Kidney glomerular epithelial cell (primary cell): ENCODE data around the gene GPAT3.
"Not testable (repeated sequence)": the region's sequence is repeated elsewhere in the genome, so short reads cannot be mapped to it uniquely, and the experiment has no call there.

Experiments used
- DNase-seq: peaks from one replicate; lab custom pipeline; 2025; lab: John Stamatoyannopoulos, UW

The GPAT3 gene

DNA sequence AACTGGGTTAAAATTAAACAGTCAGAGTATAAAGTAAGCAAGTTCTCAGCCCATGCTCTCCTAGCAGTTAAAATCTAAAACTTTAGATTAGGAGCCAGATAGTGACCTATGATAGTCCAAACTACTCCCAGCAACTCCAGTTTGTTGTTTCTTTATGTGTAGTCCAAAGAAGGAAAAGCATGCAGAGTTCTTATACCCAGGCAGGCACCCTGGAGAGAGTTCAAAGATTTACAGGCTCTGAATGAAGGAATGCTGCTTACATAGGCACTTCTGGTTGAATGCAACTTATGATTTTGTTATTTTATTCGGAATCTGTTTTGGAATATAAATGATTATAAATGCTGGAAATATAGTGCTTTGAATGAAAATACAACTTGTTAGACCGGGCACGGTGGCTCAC lies 67.2 kb downstream of the GPAT3 start:
- no peak for DNase-seq

DNA sequence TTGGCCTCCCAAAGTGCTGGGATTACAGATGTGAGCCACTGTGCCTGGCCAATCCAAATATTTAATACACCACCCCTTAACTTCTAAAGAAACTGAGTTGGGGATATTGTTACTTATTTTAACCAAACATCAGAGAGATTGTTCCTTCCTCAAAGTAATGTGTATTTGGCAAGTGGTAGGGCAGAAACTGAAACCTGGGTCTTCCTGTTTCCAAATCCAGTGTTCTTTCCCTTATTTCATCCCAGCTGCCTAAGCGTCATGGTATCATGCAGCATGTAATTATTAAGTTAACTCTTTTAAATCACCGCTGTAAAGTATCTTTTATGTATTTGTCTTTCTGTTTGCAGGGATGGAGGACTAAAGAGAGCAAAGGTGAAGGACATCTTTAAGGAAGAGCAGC lies 68.4 kb downstream of the GPAT3 start:
- DNase-seq = no peak

DNA sequence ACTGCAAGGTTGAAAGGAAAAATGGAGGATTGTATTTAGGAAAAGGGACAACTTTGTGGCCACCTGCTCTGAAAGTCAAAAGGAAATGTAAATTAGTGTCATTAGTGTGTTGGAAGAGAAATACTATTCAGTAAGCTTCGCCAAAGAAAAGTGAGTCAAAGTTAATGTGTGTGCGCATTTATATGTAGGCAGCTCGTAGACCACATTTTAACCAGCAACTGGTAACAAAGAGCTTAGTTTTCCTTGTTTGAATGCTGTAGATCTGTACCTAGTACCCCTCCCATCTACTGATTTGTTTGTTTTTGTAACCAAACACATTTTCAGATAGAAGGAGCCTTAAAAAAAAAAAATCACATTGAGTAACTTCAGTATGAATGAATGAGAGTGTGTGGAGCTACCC lies 69.3 kb downstream of the GPAT3 start:
- DNase-seq = no peak

DNA sequence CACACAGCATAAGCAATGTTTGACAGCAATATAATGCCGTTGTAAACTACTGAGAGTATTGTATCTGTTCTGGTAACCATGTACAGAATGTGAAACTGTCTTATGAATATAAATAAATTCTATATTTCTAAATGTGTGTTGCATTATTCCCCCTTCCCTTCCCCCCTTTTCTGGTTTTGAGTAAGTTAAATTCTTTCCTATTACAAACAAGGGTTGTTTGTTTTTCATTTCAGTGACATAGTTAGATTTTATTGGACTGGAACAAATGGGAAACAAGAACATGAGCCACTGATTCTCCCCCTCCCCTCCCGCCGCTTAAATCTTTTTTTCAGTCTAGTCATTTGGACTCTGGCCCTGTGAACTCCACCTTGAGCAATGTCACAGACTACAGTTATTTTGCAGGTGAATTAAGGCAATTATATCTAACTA lies 69.8 kb downstream of the GPAT3 start:
- peak; percentile 58 for DNase-seq

GRCh38 chr4:83606460-83606859 lies 70.6 kb downstream of the GPAT3 start:
- DNase-seq = no peak

DNA sequence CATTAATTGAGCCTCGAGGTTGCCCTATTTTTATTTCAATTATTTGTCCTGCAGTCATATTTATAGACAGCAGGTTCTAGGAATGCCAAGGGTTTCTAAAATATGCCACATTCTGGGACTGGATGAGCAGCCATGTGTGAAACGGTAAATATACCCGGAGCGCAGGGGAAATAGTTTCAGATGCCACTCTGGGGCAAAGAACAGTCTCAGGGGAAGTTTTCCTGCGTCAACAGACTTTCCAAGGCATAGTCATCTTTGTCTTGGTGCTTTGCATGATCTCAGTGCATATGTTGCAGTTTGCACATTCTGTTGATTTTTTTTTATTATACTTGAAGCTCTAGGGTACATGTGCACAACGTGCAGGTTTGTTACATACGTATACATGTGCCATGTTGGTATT lies 71.0 kb downstream of the GPAT3 start:
- DNase-seq = peak; percentile 77

DNA sequence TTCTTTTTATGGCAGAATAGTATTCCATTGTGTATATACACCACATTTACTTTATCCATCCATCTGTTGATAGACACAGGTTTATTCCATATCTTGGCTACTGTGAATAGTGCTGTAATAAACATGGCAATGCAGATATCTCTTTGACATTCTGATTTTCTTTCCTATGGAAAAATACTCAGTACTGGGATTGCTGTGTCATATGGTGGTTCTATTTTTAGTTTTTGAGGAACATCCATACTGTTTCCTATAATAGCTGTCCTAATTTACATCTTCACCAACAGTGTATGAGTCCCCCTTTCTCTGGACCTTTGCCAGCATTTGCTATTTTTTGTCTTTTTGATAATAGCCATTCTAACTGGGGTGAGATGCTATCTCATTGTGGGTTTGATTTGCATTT lies 73.5 kb downstream of the GPAT3 start:
- DNase-seq = no peak

DNA sequence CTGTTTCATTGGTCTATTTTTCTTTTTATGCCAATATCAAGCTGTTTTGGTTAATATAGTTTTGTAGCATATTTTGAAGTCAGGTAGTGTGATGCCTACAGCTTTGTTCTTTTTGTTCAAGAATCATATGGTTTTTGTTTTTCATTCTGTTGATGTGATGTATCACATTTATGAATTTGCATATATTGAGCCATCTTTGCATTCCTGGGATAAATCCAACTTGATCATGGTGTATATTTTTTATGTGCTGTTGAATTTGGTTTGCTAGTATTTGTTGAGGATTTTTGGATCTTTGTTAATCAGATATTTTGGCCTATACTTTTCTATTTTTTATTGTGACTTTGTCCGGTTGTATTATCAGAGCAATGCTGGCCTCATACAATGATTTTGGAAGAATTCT lies 74.8 kb downstream of the GPAT3 start:
- DNase-seq = no peak

GRCh38 chr4:83613023-83613422 lies 77.1 kb downstream of the GPAT3 start:
- no peak for DNase-seq

DNA sequence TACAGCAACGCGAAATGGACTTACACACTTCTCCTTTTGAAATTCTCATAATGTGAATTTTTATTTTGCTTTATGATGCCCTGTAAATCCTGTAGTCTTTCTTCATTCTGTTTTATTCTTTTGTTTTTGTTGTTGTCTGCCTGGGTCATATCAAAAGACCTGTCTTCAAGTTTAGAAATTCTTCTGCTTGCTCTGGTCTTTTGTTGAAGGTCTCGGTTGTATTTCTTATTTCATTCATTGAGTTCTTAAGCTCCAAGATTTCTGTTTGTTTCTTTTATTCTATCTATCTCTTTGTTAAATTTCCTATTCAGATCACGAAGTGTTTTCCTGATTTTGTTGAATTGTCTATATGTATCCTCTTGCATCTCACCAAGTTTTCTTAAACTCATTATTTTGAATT lies 78.1 kb downstream of the GPAT3 start:
- no peak for DNase-seq

GRCh38 chr4:83616252-83616651 lies 80.3 kb downstream of the GPAT3 start:
- DNase-seq = no peak

- no peak for DNase-seq
Observed at GRCh38 chr4:83617371-83618035, 81.6 kb downstream of the GPAT3 start.

- peak; percentile 69 for DNase-seq
Observed at GRCh38 chr4:83618431-83618830, 82.5 kb downstream of the GPAT3 start.

DNA sequence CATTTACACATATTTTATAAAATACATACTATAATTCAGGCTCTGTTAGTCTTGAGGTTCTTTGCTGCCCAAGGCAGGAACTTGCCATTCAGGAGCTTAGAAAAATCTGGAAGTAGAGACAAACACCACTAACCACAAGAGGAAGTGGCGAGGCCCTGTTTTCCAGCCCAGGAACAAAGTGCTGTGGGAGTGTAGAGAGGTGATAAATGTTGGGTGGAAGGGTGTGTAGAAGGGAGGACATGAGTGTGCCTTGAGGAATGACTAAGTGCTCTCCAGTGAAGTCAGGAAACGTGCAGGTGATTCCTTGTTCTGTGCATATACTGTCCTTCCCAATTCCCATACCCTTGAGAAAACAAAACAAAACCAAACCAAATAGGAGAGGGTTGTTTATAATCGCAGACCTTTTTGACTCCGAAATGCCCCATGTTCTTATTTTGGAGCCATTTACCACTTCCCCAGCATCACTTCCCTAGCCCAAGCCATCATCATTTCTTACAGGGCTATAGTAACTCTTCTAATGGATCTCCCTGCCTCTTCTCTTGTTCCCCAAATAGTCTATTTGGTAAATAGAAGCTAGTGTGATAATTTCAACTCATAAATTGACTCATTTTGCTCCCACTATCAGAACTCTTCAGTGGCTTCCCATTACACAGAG lies 83.2 kb downstream of the GPAT3 start:
- DNase-seq = peak; percentile 56

GRCh38 chr4:83622127-83622526 lies 86.2 kb downstream of the GPAT3 start:
- DNase-seq = not testable (repeated sequence)

DNA sequence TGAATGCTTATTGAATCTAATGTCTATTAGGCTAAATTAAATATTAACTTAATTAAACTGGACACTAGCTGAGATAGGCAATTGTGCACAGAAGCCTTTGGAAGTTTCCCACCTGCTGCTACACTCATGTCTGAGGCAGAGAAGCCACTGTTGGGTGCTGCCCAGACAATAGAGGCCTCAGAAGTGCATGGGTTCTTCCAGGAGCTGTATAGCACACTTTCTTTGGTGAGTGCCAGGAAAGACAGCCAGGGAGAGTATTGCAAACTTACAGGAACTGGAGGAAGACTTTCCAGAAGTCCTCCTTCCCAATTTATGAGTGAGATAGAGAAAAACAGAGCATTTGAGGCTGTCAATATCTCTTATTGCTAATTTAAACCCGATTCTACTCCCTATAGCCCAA lies 89.9 kb downstream of the GPAT3 start:
- no peak for DNase-seq

- DNase-seq = no peak
Observed at GRCh38 chr4:83626245-83626836, 90.4 kb downstream of the GPAT3 start.

DNA sequence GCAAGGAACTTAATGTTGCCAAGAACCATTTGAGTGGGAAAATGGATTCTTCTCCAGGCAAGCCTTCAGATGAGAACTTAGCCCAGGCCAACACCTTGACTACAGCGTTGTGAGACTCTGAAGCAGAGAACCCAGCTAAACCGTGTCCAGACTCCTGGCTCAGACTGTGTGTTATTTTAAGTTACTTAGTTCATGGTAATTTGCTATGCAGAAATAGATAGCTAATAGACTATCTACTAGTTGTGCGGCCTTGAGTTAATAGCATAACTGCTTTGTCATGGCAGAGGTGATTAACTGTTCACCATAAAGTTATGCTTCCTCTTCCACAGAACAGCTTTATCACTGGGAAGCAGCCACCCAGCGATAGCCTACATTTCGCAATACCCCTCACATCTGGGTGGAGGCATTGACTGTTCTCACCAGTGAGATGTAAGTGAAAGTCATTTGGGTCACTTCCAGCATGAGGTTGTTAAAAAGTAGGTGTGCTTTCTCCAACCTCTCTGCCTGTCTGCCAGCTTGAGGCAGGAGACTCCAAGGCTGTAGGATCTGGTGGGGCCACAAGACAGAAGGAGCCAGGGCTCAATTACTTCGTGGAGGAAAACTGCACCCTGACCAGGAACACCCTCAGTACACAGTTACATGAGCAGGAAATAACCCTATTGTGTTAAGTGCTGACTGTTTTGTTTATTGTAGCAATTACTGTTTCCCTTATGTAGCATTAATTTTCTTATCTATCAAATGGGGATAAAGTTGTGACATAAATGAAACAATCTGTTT lies 94.2 kb downstream of the GPAT3 start:
- DNase-seq = no peak

GRCh38 chr4:83631066-83631465 lies 95.2 kb downstream of the GPAT3 start:
- no peak for DNase-seq

- no peak for DNase-seq
Observed at GRCh38 chr4:83636930-83637329, 101.0 kb downstream of the GPAT3 start.

- peak; percentile 68 for DNase-seq
Observed at GRCh38 chr4:83639849-83640493, 104.1 kb downstream of the GPAT3 start.

GRCh38 chr4:83643036-83643435 lies 107.1 kb downstream of the GPAT3 start:
- no peak for DNase-seq
